GM21619 (cell line): ENCODE results near the gene DGKH.
"Not testable (repeated sequence)": the region's sequence is repeated elsewhere in the genome, so short reads cannot be mapped to it uniquely, and the experiment has no call there.

ENCODE experiments used
- ATAC-seq: cut with Tn5 transposase; IDR thresholded peaks from one replicate; pipeline ENCODE4 v1.9.1; 2021; ENCODE audit not compliant: unreplicated experiment

DGKH gene

DNA sequence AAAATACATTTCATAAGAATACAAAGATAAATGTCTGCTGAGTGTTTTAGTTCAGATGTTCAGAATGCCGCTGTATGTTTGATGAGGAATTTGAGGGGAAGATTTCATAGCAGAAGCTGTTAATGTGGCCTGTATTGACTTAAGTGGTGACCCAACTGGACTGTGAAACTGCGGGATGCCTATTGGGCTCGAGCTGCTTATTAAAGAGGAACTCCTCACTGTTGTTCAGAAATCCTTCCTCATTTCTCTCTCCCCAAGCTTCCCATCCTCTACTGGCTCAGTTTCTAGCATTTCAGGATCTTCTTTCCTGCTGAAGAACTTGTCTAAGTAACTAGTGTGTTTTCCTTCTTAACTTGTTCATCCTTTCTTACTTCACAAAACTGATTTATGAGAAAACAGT lies 20.4 kb downstream of the DGKH start:
- no peak for ATAC-seq

DNA sequence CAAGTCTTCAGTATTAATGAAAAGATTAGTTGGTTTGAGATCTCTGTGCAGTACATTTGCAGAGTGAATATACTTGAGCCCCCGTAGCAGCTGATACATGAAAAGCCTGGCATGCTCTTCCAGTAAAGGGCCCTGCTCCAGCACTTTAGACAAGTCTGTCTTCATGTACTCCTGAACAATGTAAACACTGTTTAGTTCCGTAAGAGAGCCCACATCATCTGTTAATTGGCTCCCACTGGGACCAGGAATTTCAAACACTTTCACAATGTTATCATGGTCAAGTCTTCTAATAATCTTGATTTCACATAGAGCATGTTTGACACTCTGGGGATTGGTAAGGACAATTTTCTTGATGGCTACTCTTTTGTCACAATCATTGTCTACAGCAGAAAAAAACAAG lies 22.2 kb downstream of the DGKH start:
- ATAC-seq = not testable (repeated sequence)

DNA sequence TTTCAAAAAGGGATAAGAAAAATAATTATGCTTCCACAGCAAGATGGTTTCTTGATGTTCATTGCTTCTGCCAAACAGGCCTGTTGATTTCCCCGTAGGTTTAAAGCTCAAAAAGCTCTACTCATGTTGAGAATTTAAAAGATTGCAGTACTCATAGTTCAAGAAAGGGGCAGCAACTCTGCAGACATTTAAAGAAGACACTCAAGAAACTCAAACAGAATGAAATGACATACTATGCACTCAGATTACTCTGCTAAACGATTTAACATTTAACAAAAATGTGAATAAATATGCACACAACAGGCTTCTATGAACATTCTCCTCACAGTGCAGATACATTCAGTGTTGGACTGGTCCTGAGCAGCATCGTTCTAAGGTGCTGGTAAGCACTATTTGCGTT lies 22.7 kb downstream of the DGKH start:
- ATAC-seq = not testable (repeated sequence)

DNA sequence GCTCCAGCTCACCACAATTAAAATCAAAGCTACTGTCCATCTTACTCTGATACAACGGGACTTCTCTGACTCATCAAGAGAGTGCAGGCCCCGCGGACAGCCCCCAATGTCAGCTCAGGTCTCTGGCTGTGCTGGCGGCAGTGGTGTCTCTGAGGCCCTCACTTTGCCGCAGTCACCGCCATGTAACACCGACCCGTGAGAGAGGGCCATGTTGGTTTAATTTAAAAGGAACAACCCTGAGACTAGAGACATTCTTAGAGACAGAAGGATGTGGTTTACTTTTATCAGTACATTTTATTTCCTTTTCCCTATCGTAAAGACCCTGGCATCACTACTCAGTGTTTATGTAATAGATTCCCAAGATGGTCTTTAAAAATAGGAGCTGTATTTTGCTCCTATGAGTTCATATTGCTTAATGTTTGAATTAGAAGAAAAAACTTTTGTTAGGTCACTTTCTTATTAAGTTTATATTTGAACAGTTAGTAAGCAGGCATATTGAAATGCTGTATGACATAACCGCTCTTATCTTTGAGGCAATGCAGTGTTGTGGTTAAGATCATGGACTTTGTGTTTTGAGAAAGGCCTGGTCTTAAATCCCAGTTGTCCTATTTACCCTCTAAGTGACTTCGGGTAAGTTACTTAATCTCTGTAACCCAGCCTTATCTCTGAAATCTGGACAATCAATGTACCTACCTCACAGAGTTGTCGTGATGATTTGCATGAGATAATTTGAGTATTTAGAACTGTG lies 23.4 kb downstream of the DGKH start:
- no peak for ATAC-seq

DNA sequence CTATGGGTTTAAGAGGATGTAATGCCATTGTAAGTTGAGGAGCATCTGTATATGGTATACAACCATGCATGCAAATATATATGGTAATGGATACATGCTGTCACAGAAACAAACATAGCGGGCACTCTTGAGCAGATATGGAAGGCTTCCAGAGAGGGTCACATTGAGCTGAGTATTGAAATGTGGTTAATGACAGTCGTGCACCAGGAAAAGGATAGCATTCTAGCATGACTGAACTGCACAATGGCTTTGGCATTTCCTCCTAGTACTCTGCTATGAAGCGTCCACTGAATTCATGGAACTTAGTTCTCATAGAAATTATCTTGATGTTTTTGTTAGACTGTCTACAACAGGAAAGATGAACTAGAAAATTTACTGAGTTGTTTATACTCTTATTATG lies 25.2 kb downstream of the DGKH start:
- no peak for ATAC-seq

DNA sequence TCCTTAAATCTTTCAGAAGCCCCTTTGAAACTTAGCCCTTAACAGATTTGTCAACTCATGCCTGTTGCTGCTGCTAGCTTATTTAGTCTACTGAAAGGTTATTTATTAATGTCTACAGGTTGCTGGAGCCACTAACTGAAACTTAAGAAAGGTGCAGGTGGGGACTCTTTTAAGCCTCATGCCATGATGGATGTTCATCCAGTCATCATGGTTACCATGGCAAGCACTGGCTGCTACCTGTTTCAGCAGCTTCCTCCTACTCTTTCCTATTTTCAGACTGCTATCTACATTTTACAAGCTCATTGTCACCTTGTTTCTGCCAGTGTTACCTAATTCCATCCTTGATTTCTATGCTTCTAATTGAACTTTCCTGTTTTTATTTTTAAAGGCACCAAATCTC lies 27.1 kb downstream of the DGKH start:
- ATAC-seq = no peak

DNA sequence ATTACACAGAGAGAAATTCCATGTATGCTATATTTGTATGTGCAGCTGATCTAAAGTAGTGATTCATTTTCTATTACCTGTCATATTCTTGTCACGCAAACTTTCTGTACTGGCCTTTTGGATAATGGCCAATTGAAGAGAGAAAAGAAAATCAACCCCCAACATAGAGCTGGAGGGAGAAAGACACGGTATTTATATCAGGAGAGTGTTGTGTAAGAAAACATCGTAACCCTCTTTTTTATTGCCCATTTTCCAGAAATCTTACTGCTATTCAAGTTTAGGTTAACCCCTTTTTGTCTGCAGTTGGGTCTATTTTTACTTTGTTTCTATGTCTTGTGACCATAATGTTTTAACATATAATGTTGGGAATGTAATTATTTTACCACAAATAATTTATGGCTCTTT lies 27.9 kb downstream of the DGKH start:
- no peak for ATAC-seq

DNA sequence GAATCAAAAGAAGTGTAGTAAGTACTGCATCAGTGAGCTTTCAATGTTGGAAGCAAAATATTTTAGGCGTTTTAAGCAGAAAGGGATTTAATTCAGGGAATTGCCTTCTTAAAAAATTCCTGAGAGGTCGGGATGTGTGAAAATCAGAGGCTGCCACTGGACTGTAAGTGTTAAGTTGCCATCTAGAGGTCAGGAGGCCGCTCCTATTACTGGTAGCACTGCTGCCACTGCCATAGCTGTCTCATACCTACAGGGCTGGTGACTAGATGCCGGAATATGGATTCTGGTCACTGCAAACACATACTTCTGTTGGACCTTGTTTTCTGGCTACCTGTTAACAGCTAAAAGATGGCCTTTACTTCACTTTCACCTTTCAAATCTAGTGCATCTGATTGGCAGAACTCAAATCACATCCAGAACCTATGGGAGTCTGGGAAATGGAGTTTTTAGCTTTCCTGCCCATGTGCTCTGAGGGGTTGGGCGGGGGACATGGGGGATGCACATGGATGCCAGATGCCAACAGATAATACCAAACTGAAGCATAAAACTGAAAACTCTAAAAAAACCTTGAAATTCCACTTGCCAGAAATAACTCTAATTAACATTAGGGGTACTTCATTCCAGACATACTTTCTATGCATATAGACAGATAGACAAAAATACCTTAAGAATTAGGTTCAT lies 29.8 kb downstream of the DGKH start:
- no peak for ATAC-seq

DNA sequence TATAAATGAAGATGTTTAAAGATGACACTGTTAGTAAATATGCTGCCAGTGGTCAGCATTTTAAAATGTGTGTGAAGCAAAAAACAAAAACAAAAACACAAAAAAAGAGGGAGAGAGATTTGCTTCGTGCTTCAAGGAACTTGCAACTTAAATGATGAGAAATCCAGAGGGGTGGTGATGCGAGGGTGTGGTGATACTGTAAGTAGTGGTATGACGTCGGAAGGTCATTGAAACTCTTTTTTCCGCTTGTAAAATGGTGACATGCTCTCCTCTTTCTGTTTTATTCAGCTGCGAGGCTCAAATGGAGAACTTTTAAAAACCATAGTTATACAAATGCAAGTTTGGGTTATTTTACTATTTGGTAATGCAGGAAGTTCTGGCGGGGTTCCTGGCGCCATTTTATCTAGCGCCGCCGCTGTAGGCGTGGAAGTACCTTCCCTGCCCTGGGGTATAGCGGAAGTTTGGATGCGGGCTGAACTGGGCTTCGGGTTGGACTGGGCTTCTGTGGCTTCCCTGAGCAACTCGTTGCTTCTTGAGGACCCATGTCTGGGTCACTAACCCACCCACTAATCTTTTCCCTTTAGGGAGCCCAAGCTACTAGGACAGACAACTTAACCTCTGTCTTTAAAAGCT lies 34.8 kb downstream of the DGKH start:
- no peak for ATAC-seq

DNA sequence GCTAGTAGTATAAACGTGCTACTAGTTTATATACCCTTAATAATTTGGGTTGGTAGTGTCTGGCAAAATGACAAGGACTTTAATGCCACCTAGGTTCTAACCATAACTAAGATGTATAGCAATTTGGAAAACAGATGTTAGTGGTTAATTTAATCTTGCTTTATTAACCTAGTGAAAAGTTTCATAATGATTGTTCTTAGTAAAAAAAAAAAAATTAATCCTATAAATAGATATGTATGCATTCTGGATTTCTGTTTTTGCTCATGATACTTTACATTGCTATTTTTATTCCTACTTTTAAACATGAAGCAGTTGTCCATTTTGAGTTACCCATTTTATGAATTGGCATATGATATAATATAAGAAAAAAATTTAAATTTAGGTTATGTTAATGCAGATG lies 36.3 kb downstream of the DGKH start:
- no peak for ATAC-seq

DNA sequence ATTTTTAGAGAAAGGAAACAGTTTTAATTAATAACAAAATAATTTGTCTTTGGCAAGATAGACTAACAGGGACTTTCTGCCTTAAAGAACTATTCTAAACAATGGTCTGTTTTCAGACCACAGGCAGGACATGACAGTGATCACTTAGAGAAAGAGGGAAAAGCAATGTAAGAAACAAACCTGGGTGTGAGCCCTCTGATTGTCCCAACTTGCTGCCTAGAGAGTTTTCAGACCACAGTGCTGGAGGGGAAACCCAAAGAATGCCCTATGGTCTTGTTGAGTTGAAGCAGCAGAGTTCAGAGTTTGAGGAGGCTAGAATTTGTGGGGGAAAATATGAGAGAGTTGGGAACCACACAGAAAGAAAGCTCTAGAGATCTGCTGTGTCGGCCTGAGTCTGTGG lies 38.1 kb downstream of the DGKH start:
- no peak for ATAC-seq

DNA sequence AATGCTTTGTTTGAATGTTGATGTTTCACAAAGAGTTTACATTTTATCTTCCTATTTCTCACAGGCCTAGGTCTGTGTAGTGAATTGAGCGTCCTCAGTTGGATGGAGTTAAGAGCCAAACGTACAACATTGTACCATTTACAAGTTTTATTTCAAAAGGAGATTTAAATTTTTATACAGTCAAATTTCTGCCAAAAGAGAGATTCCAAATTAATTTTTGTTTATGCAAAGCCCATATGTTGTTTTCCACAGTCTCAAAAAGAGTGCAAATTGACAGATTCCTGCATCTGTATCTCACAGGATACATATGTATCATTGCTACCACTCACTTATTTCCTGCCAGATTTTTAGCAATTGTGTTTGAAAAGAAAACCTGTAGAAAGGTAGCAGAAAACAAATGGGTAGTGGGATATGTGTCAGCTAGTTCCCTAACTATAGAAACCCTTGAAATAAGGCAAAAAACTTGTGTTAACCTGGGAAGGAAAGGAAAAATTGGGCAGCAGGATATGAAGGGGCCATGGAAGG lies 46.1 kb downstream of the DGKH start:
- no peak for ATAC-seq

DNA sequence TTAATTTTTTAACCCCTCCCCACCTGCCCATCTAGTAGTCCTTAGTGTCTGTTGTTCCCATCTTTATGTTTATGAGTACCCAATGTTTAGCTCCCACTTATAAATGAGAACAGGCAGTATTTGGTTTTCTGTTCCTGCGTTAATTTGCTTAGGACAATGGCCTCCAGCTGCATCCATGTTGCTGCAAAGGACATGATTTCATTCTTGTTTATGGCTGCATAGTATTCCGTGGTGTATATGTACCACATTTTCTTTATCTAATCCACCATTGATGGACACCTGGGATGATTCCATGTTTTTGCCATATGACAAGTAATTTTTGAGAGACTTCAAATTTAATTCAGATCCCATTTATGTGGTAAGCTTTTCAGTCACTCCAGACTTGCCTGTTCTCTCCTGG lies 47.8 kb downstream of the DGKH start:
- ATAC-seq = not testable (repeated sequence)

DNA sequence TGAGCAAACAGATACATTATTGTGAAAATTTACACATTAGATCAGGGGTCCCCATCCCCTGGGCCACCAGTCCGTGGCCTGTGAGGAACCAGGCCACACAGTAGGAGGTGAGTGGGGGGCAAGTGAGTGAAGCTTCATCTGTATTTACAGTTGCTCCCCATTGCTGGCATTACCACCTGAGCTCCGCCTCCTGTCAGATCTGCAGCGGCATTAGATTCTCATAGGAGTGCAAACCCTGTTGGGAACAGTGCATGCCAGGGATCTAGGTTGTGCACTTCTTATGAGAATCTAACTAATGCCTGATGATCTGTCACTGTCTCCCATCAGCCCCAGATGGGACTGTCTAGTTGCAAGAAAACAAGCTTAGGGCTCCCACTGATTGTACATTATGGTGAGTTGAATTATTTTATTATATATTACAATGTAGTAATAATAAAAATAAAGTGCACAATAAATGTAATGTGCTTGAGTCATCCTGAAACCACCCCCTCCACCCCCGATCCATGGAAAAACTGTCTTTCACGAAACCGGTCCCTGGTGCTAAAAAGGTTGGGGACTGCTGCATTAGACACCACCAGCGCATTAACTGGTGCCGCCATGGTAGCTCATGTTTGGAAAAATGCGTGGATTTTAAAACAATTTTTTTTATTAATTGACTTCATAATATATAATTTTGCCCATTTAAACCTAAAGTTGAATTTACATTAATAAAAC lies 51.7 kb downstream of the DGKH start:
- no peak for ATAC-seq

DNA sequence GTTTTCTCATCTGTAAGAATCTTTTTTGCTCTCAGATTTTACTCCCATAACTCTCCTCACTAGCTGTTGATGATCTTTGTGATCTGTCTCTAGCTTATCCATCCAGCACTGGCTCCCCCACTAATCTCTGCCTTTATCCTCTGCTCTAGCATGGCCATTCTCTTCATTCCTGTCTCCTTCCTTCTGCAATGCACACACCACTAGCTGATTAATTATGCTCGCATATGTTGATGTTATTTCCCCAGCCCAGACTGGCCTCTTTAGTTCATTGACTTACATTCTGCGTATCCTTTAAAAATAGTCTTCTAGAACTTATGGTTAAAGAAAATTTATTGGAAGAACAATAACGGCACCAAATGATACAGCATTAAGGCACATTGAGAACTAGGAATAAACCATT lies 52.5 kb downstream of the DGKH start:
- ATAC-seq = no peak

DNA sequence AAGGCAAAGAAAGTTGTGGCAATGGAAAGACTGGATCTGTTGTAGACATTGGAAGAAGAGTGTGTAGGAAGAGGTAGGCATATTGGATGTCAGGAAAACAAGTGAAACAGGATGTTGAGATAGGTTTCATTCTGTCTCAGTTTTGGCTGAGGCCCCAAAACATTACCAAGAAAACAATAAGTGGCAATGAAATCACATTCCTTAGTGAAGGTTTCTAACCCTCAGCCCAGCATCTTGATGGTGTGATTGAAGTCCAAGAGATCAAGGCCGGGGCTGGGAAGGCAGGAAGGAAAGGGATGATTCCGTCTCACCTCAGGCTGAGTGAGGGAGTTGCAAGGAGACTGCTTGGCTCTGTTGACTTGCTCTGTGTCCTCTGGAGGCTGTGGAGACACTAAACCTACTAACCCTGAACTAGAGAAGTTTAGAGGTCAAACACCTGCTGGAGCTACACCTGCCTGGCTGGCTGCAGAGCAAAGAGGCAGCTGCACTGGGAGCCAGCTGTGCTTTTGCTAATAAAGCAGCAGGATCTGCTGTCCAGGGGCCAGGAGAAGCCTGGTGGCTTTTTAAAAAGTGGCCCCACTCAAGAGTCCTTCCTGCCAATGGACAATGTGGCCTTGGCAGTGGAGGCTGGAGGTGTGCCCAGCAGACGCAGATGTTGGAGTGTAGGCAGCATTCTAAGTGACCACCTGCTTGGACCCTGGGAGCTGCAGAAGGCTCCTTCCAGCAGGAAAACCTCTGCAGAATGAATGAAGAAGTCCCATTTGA lies 53.6 kb downstream of the DGKH start:
- no peak for ATAC-seq

DNA sequence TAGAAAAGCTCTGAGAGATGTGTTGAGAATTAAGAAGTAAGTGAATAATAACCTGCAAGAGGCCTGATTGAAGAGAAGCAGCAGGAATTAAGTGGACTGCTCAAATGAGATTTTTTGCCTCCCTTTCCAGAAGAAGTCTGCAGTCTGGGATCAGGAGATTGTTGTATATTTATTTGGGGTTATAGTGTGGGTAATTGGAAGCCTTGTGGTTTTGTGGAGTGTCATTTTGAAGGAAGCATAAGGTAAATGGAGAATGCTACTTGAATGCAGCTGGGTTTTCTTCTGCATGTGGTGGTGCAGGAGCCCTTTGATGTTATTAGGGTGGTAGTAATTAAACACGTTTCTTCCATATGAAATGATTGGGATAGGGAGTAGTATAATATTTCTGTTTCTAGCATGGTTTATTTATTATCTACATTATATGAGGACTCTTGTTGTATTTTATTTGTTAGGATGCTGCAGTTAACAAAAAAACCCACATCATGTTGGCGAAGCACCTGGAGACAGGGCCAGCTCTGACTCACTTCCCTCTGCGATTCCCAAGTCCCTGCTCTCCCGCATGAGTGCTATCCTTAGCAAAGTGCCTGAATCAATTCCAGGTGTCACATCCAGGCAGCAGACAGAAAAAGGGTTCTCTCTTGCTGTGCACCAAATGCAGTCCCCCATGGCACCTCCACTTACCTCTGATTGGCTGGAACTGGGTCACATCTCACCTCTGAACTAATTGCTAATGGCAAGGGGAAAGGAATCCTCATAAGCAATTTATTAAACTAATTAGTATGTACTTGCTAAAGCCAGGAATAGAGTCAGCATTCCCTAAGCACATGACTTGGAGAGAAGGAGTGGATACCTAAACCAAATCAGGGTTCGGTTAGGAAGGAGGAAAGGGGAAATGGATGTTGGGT lies 54.8 kb downstream of the DGKH start:
- ATAC-seq = no peak

DNA sequence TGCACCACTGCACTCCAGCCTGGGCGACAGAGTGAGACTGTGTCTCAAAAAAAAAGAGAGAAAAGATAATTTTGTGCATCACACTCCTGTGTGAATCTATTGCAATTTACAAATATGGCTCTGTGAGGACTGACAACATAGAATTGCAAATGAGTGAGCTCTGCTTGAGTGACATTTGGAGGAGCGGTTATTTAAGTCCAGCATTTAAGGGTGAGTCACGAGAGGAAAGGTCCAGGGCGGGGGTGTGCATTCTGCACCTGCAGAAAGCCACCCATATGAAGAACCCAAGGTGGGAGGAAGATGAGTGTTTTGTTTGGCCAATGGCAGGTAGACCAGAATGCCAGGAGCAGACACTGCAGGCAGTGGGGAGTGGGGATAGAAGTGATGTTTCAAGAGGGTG lies 58.5 kb downstream of the DGKH start:
- no peak for ATAC-seq

DNA sequence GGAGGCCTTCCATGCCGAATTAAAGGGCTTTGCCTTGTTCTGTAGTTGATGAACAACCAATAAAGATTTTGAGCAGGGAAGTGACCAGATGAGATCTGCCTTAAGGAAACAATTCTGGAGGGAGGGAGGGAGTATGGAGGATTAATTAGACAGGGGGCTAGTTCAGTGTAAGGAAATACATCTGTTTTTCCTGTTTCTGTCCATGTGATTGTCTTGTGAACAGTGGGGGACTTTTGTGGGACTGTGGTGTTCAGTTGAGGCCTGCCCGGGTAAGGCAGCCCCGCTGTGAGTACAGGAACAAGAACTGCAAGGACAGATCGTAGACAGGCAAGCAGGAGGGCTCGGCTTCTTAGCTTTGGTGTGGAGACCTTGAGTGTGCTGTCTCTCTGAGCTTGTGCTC lies 59.0 kb downstream of the DGKH start:
- no peak for ATAC-seq

DNA sequence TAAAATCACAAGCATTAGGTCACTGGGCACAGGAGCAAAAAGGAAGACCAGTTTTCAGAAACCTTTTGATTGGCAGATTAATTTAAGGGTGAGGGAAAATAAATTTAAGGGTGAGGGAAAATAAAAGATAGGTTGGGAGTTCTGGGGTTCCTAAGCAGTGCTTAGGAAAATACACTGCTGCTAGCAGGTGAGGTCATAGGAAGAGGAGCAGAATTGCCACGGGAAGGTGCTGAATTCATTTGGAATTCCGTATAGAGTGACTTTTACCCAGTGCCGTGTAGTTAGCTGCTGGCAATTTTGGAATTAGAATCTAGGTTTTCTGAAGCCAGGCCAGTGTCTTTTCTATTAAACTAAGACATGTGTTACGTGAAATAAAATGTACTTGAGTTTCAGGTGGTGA lies 59.8 kb downstream of the DGKH start:
- no peak for ATAC-seq
